DND-41 (cell line): Measurements from ENCODE around the gene MACROD2.

Experiments
- ATAC-seq: fragments of 200-7000 bp; cut with Tn5 transposase; 3 replicates; pipeline ENCODE4 v1.9.1; 2021; ENCODE audit warnings: low read depth; ENCODE audit not compliant: insufficient read depth
- DNase-seq: peaks from one replicate; pipeline ENCODE4 v3.0.0-alpha.2; 2020
- H2AFZ ChIP-seq: 2 replicates; pipeline ENCODE4 v1.6.0; 2012; ENCODE audit warnings: low read depth, low read length
- H3K27ac ChIP-seq: 2 replicates; pipeline ENCODE4 v1.5.1; 2012; ENCODE audit warnings: low read length, inconsistent platforms
- H3K27me3 ChIP-seq: fragments of 200-600 bp; sonication (generic); 2 replicates; pipeline ENCODE4 v1.6.0; 2012; ENCODE audit warnings: low read length, mild to moderate bottlenecking, inconsistent platforms; ENCODE audit not compliant: insufficient read depth, poor library complexity
- H3K36me3 ChIP-seq: 2 replicates; pipeline ENCODE4 v1.5.1; 2012; ENCODE audit warnings: low read length, inconsistent platforms; ENCODE audit not compliant: insufficient read depth
- H3K4me1 ChIP-seq: 2 replicates; pipeline ENCODE4 v1.5.1; 2012; ENCODE audit warnings: mild to moderate bottlenecking, low read length; ENCODE audit not compliant: insufficient read depth
- H3K4me2 ChIP-seq: 2 replicates; pipeline ENCODE4 v1.6.0; 2012; ENCODE audit warnings: mild to moderate bottlenecking, moderate library complexity, low read length, inconsistent platforms; ENCODE audit not compliant: insufficient read depth
- H3K4me3 ChIP-seq, 2 experiments: fragments of 200-600 bp in 1 of 2; shearing (Covaris generic) in 1 of 2; 2 replicates each; pipeline ENCODE4 v1.5.1; 2012 to 2016; ENCODE audit warnings: inconsistent platforms in 2 of 2, low read length in 2 of 2, mild to moderate bottlenecking in 2 of 2, low read depth in 1 of 2, moderate library complexity in 1 of 2
- H3K79me2 ChIP-seq: 2 replicates; pipeline ENCODE4 v1.6.0; 2012; ENCODE audit warnings: low read length, inconsistent platforms; ENCODE audit not compliant: insufficient read depth
- H3K9ac ChIP-seq: 2 replicates; pipeline ENCODE4 v1.6.0; 2012; ENCODE audit warnings: low read depth, mild to moderate bottlenecking, inconsistent platforms, low read length, moderate library complexity
- H3K9me3 ChIP-seq: 2 replicates; pipeline ENCODE4 v1.5.1; 2012; ENCODE audit warnings: low read length, moderate library complexity, mild to moderate bottlenecking, inconsistent platforms; ENCODE audit not compliant: insufficient read depth, severe bottlenecking
- H4K20me1 ChIP-seq: 2 replicates; pipeline ENCODE4 v1.6.0; 2012; ENCODE audit warnings: low read length; ENCODE audit not compliant: insufficient read depth
- EZH2 ChIP-seq: IDR thresholded peaks from 3 replicates; pipeline ENCODE4 v1.6.1; 2012; ENCODE audit warnings: borderline replicate concordance, low read depth, mild to moderate bottlenecking, moderate library complexity, low read length, inconsistent platforms; ENCODE audit not compliant: severe bottlenecking
- TF ChIP-seq, protein P1 (sequence below): IDR thresholded peaks from 2 replicates; pipeline ENCODE4 v1.5.1; 2012; ENCODE audit warnings: borderline replicate concordance, low read length, moderate library complexity, mild to moderate bottlenecking; ENCODE audit not compliant: poor library complexity, severe bottlenecking; ENCODE audit errors: extremely low read depth

The MACROD2 gene

DNA sequence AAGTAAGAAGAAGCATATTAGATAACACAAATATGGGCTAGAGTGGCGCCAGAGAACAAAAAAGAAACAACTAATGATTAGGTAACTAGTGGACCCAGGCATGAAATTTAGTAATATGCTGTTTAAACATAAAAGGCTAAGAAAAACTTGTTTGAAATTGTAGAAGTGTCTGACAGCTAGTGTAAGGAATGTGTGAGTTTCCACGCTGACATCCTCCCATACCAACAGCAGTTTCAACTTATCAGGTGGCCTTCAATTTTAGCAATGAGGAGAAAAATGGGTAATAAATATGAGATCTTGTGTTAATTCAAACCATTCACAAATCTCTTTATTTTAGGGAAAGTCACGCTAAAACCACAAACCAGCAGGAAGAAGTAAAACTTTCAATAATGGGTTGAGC lies 782.3 kb downstream of the MACROD2 start:
- no peaks in the 10 kb centered on the region for H3K79me2 ChIP-seq
- H3K9me3 ChIP-seq, result no peaks in the 10 kb centered on the region
- H2AFZ ChIP-seq, result no peak overlapping the region
- ATAC-seq (no peak), DNase-seq (no peak)
- H3K4me1 ChIP-seq, result no peaks in the 10 kb centered on the region
- TF ChIP-seq EZH2, result no peak
- TF ChIP-seq, protein P1, sequence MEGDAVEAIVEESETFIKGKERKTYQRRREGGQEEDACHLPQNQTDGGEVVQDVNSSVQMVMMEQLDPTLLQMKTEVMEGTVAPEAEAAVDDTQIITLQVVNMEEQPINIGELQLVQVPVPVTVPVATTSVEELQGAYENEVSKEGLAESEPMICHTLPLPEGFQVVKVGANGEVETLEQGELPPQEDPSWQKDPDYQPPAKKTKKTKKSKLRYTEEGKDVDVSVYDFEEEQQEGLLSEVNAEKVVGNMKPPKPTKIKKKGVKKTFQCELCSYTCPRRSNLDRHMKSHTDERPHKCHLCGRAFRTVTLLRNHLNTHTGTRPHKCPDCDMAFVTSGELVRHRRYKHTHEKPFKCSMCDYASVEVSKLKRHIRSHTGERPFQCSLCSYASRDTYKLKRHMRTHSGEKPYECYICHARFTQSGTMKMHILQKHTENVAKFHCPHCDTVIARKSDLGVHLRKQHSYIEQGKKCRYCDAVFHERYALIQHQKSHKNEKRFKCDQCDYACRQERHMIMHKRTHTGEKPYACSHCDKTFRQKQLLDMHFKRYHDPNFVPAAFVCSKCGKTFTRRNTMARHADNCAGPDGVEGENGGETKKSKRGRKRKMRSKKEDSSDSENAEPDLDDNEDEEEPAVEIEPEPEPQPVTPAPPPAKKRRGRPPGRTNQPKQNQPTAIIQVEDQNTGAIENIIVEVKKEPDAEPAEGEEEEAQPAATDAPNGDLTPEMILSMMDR, result no peak
- H3K27ac ChIP-seq, result no peak overlapping the region
- H3K9ac ChIP-seq, result no peak overlapping the region
- H3K4me2 ChIP-seq, result no peak overlapping the region
- H3K36me3 ChIP-seq, result no peaks in the 10 kb centered on the region
- H4K20me1 ChIP-seq, result no peaks in the 10 kb centered on the region
- no peaks in the 10 kb centered on the region for H3K27me3 ChIP-seq
- no peak overlapping the region for H3K4me3 ChIP-seq

DNA sequence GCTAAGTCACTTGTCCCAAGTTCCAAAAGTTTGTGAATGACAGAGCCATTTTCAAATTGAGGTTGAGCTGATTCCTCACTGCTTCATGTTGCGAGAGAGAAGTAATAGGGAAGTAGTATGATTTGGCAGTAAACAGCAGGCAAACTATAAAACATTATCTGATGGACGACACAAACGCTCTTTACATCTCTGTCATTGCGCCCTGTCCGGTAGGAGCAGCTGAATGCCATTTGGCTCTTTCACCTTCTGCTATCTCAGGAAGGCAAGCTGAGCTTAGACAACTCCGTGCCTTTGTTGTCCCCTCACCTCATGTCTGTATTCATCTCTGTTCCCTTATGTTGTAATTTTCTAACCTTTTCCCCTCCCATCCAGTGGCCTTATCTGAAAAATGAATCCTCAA lies 782.8 kb downstream of the MACROD2 start:
- no peak overlapping the region for H3K4me3 ChIP-seq
- H3K9me3 ChIP-seq, result no peaks in the 10 kb centered on the region
- no peak overlapping the region for H3K9ac ChIP-seq
- no peaks in the 10 kb centered on the region for H3K4me1 ChIP-seq
- DNase-seq, result no peak
- H3K36me3 ChIP-seq, result no peaks in the 10 kb centered on the region
- no peaks in the 10 kb centered on the region for H3K79me2 ChIP-seq
- no peaks in the 10 kb centered on the region for H4K20me1 ChIP-seq
- no peak overlapping the region for H3K27ac ChIP-seq
- TF ChIP-seq, protein P1, result no peak
- no peak for TF ChIP-seq EZH2
- ATAC-seq, result no peak
- H3K27me3 ChIP-seq, result no peaks in the 10 kb centered on the region
- no peak overlapping the region for H3K4me2 ChIP-seq
- H2AFZ ChIP-seq, result no peak overlapping the region

DNA sequence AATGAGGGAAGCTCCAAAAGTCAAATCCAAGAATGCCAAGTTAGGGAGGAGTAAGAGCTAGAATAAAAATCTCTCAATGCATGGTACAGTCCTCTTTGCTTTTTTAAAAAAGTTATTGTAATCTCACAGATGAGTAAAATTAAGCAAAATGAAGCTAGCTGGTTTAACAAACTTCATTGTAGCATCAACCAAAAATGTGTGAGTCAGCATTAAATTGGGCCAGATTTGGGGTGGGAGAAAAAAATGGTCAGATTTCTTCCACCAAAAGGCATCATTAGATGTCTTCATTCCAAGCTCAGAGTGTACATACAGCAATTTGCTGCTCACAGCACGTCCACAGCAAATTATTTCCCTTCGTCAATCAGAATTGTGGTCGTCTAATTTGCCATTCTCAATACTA lies 783.6 kb downstream of the MACROD2 start:
- H3K4me3 ChIP-seq, result no peak overlapping the region
- no peaks in the 10 kb centered on the region for H3K27me3 ChIP-seq
- no peaks in the 10 kb centered on the region for H3K4me1 ChIP-seq
- no peaks in the 10 kb centered on the region for H3K36me3 ChIP-seq
- no peak overlapping the region for H3K27ac ChIP-seq
- DNase-seq (no peak), ATAC-seq (no peak)
- no peak overlapping the region for H3K4me2 ChIP-seq
- no peaks in the 10 kb centered on the region for H3K9me3 ChIP-seq
- H3K79me2 ChIP-seq, result no peaks in the 10 kb centered on the region
- H3K9ac ChIP-seq, result no peak overlapping the region
- TF ChIP-seq, protein P1, result no peak
- TF ChIP-seq EZH2, result no peak
- no peaks in the 10 kb centered on the region for H4K20me1 ChIP-seq
- H2AFZ ChIP-seq, result no peak overlapping the region

DNA sequence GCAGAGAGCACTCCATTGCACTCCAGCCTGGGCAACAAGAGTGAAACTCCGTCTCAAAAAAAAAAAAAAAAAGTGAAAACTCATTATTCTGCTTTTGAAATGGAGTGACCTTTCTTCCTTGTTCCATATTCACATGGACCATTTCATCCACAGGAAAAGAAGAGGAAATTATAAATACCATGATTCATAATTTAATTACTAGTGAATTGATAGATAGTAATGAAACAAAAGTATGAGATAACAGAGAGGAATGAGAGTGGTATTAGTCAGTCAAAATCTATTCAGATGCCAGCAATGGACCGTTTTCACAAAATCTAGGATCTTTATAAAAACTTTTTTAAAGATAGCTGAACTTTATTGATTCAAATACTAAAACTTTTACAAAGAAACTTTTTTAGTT lies 785.2 kb downstream of the MACROD2 start:
- ATAC-seq (no peak), DNase-seq (no peak)
- no peak overlapping the region for H3K27ac ChIP-seq
- H3K4me3 ChIP-seq, result no peak overlapping the region
- H3K9me3 ChIP-seq, result no peaks in the 10 kb centered on the region
- no peaks in the 10 kb centered on the region for H3K4me1 ChIP-seq
- no peak overlapping the region for H3K9ac ChIP-seq
- H4K20me1 ChIP-seq, result no peaks in the 10 kb centered on the region
- H3K36me3 ChIP-seq, result no peaks in the 10 kb centered on the region
- H3K79me2 ChIP-seq, result no peaks in the 10 kb centered on the region
- TF ChIP-seq, protein P1, result no peak
- no peak for TF ChIP-seq EZH2
- no peak overlapping the region for H2AFZ ChIP-seq
- no peaks in the 10 kb centered on the region for H3K27me3 ChIP-seq
- no peak overlapping the region for H3K4me2 ChIP-seq
